ENCODE data around the gene H2BW1. TPM values are rescaled to one million over a fixed set of nuclear protein-coding genes. Genes with fewer than 3 reads are reported as not detected.
"Not testable (repeated sequence)": the region's sequence is repeated elsewhere in the genome, so short reads cannot be mapped to it uniquely, and the experiment has no call there.

H2BW1 gene
- total RNA-seq, 1 experiment from 2014 or later = not detected

DNA sequence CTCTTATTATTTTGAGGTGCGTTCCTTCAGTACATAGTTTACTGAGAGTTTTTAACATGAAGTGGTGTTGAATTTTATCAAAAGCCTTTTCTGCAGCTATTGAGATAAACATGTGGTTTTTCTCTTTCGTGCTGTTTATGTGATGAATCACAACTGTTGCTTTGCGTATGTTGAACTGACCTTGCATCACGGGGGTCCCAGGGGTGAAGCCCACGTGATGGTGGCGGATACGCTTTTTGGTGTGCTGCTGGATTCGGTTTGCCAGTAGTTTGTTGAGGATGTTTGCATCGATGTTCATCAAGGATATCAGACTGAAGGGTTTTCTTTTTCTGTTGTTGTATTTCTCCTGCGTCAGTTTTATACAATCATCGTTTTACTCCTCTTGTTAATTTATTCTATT is 4.6 kb upstream of the H2BW1 start:
- BruUV-seq (replicated peaks) = no TSS peak
- Histone ChIP-seq H3K36me3 (ENCODE audit: control insufficient read depth, insufficient read depth, low read length) (no peaks in the 10 kb centered on the region), H3K27ac (ENCODE audit: low read length) (no peak overlapping the region), H3K27me3 (ENCODE audit: control insufficient read depth, insufficient read depth, low read length) (peaks cover 5% of the 10 kb centered on the region; the same call in 1 of the 2 replicates), H3K4me3 (ENCODE audit: low read depth in 2 of 2, low read length in 2 of 2) (no peak overlapping the region), H3K9me3 (ENCODE audit: control insufficient read depth, insufficient read depth, low read depth, low read length) (no peaks in the 10 kb centered on the region), H3K4me1 (ENCODE audit: control insufficient read depth, insufficient read depth, low read length) (no peaks in the 10 kb centered on the region)
- CTCF ChIA-PET = no interaction called here
- POLR2A ChIA-PET = no interaction called here
- DNase-seq (ENCODE audit: low read depth, low spot score) (no peak), ATAC-seq (no peak)
- TF ChIP-seq, protein P1, sequence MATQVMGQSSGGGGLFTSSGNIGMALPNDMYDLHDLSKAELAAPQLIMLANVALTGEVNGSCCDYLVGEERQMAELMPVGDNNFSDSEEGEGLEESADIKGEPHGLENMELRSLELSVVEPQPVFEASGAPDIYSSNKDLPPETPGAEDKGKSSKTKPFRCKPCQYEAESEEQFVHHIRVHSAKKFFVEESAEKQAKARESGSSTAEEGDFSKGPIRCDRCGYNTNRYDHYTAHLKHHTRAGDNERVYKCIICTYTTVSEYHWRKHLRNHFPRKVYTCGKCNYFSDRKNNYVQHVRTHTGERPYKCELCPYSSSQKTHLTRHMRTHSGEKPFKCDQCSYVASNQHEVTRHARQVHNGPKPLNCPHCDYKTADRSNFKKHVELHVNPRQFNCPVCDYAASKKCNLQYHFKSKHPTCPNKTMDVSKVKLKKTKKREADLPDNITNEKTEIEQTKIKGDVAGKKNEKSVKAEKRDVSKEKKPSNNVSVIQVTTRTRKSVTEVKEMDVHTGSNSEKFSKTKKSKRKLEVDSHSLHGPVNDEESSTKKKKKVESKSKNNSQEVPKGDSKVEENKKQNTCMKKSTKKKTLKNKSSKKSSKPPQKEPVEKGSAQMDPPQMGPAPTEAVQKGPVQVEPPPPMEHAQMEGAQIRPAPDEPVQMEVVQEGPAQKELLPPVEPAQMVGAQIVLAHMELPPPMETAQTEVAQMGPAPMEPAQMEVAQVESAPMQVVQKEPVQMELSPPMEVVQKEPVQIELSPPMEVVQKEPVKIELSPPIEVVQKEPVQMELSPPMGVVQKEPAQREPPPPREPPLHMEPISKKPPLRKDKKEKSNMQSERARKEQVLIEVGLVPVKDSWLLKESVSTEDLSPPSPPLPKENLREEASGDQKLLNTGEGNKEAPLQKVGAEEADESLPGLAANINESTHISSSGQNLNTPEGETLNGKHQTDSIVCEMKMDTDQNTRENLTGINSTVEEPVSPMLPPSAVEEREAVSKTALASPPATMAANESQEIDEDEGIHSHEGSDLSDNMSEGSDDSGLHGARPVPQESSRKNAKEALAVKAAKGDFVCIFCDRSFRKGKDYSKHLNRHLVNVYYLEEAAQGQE (IDR thresholded peaks at IDR 0.05; ENCODE audit: insufficient read depth in 1 of 2, low read depth in 2 of 2, low read length in 1 of 2) = no peak
- TF ChIP-seq SIN3A (IDR thresholded peaks at IDR 0.05; ENCODE audit: borderline replicate concordance, insufficient read depth, low read depth, low read length) = no peak
- TF ChIP-seq TCF7L2 (IDR thresholded peaks at IDR 0.05; ENCODE audit: low read depth, low read length) = no peak
- no peak for TF ChIP-seq POLR2AphosphoS5 (IDR thresholded peaks at IDR 0.05; ENCODE audit: low read depth, low read length)
- no peak for TF ChIP-seq CTCF (IDR thresholded peaks at IDR 0.05)
- in situ Hi-C loops (cut with HindIII; ENCODE audit: low pct_unique_long_range_greater_than_20kb, low sequenced_read_pairs) = no loop called here
- intact Hi-C loops (cut with micrococcal nuclease; ENCODE audit: unreplicated experiment) = no loop called here

- ATAC-seq; BruUV-seq (replicated peaks); H3K9me3 ChIP-seq (ENCODE audit: control insufficient read depth, insufficient read depth, low read depth, low read length); H3K4me3 ChIP-seq (ENCODE audit: low read depth in 2 of 2, low read length in 2 of 2); intact Hi-C loops (cut with micrococcal nuclease; ENCODE audit: unreplicated experiment); H3K4me1 ChIP-seq (ENCODE audit: control insufficient read depth, insufficient read depth, low read length); H3K27ac ChIP-seq (ENCODE audit: low read length); in situ Hi-C loops (cut with HindIII; ENCODE audit: low pct_unique_long_range_greater_than_20kb, low sequenced_read_pairs); H3K36me3 ChIP-seq (ENCODE audit: control insufficient read depth, insufficient read depth, low read length); H3K27me3 ChIP-seq (ENCODE audit: control insufficient read depth, insufficient read depth, low read length); CTCF ChIA-PET; POLR2A ChIA-PET; DNase-seq (ENCODE audit: low read depth, low spot score): not testable (repeated sequence)
Observed at GRCh38 chrX:104015576-104015975, 2.1 kb upstream of the H2BW1 start.

DNA sequence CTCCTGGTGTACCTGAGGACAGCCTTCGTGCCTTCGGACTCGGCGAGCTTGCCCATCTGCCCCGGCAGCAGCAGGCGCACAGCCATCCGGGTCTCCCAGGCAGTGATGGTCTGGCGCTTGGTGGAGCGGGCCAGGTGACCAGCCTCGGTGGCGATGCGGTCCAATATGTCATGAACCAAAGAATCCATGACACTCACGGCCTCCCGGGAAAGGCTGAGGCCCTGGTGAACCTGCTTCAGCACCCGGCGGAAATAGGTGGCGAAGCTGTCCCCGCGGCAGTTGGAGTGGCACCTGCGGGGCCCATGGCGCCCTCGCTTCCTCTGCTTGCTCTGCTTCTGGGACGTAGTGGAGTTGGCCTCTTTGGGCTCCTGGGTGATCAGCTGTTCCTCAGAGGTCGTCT is 350 bp downstream of the H2BW1 start:
- intact Hi-C loops (cut with micrococcal nuclease; ENCODE audit: unreplicated experiment) = no loop called here
- BruUV-seq (replicated peaks) = no TSS peak
- Histone ChIP-seq H3K4me3 (ENCODE audit: low read depth in 2 of 2, low read length in 2 of 2) (no peak overlapping the region), H3K4me1 (ENCODE audit: control insufficient read depth, insufficient read depth, low read length) (no peaks in the 10 kb centered on the region), H3K9me3 (ENCODE audit: control insufficient read depth, insufficient read depth, low read depth, low read length) (no peaks in the 10 kb centered on the region), H3K27me3 (ENCODE audit: control insufficient read depth, insufficient read depth, low read length) (no peaks in the 10 kb centered on the region), H3K27ac (ENCODE audit: low read length) (no peak overlapping the region), H3K36me3 (ENCODE audit: control insufficient read depth, insufficient read depth, low read length) (no peaks in the 10 kb centered on the region)
- DNase-seq (ENCODE audit: low read depth, low spot score) = no peak
- ChIA-PET POLR2A (no interaction called here), CTCF (no interaction called here)
- no peak for ATAC-seq
- in situ Hi-C loops (cut with HindIII; ENCODE audit: low pct_unique_long_range_greater_than_20kb, low sequenced_read_pairs) = no loop called here
- TF ChIP-seq CTCF (IDR thresholded peaks at IDR 0.05) (no peak), TCF7L2 (IDR thresholded peaks at IDR 0.05; ENCODE audit: low read depth, low read length) (no peak), SIN3A (IDR thresholded peaks at IDR 0.05; ENCODE audit: borderline replicate concordance, insufficient read depth, low read depth, low read length) (no peak), POLR2AphosphoS5 (IDR thresholded peaks at IDR 0.05; ENCODE audit: low read depth, low read length) (no peak)
- TF ChIP-seq, protein P1 (IDR thresholded peaks at IDR 0.05; ENCODE audit: insufficient read depth in 1 of 2, low read depth in 2 of 2, low read length in 1 of 2) = no peak

Measured in Panc1 (cell line).